ENCODE measurements around the gene APOL1. TPM values are rescaled to one million over a fixed set of nuclear protein-coding genes. Genes with fewer than 3 reads are reported as not detected.
A peak's percentile ranks its signal among the peaks of the same experiment; 100 is the strongest.
"Not testable (repeated sequence)": the region's sequence is repeated elsewhere in the genome, so short reads cannot be mapped to it uniquely, and the experiment has no call there.

Gene APOL1
- total RNA-seq, 1 experiment from 2014 or later: 4.6 TPM

DNA sequence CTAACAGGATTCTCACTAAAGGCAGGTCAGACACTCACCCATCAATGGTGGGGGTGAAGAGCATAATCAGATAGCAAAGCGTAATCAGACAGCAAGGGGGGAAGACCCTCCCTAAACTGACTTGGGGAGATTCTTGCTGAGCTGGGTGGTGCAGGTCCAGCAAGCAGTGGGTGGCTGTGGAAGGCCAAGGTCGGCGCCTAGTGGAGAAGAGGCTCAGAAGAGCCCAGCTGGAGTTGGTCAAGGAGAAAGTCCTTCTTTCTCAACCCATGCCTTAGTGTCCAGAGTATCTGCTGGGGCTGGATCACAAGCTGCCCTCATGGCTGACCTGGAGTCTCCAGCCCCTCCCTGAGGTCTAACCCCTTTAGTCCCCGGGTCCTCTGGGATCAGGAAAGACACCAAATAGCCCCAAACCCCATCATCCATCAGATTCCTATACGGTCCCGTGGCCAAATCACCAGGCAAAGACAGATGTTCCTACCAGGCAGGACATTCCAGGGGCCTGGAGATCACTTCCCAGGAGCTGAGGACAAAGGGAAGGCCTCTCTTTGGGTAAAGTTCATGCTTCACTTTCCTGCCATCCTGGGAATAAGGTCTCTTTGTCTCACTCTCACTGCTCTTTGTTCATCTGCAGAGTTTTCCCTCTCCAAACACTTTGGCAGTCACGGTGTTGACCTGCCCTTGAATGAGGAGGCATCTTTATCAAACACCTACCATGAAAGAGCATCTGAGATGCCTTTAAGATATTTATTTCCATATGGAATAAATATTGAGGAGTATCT lies 11.1 kb downstream of the APOL1 start:
- not testable (repeated sequence) for DNase-seq (ENCODE audit: low read depth)

DNA sequence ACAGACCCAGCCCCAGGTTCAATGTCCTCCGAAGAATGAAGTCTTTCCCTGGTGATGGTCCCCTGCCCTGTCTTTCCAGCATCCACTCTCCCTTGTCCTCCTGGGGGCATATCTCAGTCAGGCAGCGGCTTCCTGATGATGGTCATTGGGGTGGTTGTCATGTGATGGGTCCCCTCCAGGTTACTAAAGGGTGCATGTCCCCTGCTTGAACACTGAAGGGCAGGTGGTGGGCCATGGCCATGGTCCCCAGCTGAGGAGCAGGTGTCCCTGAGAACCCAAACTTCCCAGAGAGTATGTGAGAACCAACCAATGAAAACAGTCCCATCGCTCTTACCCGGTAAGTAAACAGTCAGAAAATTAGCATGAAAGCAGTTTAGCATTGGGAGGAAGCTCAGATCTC lies 14.1 kb downstream of the APOL1 start:
- no peak for DNase-seq (ENCODE audit: low read depth)

DNA sequence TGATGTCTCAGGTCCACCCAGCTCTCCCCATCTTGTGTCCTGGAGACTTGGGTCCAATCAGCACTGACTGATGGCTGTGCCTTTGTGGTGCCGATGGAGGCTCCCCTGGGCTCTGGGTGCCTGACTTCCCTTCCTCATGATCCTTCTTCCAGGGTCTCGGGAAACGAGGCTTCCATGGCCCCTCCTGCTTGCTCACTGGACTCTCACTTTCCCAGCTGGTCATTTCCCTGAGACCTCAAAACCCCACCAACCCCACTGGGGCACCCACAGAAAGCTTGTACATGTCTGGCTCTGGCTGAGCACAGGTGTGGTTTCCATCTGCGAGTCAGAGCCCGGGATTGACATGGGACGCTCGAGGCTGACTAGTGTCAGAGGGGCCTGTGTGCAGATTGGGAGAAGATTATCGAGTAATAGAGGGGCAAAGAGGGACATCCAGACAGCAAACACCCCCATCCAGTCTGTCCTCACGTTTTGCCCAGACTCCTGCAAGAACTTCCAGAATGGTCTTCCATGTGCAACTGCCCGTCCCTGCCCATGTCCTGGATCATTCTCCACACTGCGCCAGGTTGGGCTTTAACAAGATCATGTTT lies 15.1 kb downstream of the APOL1 start:
- no peak for DNase-seq (ENCODE audit: low read depth)

DNA sequence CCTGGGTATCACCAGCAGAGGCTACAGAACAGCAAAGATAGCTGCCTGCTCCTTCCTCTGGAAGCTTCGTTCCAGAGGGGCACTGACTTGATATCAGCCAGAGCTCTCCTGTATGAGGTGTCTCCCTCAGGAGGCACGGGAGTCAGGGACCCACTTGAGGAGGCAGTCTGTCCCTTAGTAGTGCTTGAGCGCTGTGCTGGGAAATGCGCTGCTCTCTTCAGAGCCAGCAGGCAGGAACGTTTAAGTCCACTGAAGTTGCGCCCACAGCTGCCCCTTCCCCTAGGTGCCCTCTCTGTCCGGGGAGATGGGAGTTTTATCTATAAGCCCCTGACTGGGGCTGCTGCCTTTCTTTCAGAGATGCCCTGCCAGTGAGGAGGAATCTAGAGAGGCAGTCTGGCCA lies 18.3 kb downstream of the APOL1 start:
- DNase-seq (ENCODE audit: low read depth): not testable (repeated sequence)

DNA sequence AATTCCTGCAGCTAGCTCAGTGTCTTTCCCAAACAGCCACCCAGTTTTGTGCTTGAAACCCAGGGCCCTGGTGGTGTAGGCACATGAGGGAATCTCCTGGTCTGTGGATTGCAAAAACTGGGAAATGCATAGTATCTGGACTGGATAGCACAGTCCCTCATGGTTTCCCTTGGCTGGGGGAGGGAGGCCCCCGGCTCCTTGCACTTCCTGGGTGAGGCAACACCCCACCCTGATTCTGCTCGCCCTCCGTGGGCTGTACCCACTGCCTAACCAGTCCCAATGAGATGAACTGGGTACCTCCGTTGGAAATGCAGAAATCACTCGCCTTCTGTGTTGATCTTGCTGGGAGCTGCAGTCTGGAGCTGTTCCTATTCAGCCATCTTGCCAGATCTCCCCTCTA lies 19.0 kb downstream of the APOL1 start:
- not testable (repeated sequence) for DNase-seq (ENCODE audit: low read depth)

DNA sequence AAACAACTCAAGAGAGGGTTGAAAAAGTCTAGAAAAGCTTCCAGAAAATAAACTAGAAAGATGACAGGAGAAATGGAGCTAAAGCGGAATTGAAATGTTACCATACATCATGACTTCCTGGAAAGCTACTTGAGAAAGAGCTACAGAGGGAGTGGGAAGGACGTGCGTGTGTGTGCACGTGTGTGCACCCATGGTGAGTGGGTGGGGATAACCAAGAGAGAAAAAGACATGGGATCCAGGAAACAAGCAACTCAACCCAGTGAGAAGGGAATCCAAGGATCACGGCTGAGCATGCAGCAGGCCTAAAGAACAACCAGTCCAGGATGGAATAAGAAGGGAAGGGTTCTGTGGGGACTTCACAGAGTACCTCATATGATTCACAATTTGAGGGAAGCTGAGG lies 21.6 kb downstream of the APOL1 start:
- DNase-seq (ENCODE audit: low read depth): no peak

DNA sequence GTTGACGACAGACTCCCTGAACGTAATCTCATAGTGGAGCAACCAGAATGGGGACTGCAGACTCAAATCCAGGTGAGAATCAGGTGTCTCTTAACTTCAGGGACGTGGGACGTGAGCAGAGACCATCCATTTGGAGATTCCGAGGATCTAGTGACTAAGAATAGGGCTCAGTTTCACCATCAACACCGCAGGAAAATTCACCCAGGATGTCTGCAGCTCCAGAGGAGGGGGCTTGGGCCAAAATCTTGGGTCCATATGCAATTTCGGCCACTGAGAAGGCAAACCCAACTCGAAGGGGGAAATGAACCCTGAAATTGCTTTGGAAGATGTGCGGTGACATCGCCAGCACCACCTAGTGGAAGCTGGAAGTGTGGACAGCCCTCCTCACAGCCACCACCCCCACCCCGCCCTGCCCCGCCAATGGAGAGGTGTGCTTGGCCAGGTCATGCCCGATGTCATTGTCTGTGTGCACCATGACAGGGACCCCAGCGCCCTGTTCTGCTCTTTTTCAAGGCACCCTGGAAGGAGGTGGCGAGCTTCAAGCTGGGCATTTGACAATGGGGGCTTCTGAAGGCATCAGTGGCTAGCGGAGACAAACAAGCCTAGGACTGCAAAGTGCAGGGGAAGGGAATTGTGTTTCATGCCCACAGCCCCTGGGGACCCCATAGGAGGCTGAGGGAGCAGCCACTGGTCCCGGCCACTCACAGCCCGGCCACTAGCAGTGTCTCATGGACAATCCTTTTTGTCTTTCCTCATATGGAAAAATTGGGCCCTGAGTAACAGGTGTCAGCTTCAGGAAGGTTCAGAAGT lies 24.8 kb downstream of the APOL1 start:
- DNase-seq (ENCODE audit: low read depth): peak; percentile 56

DNA sequence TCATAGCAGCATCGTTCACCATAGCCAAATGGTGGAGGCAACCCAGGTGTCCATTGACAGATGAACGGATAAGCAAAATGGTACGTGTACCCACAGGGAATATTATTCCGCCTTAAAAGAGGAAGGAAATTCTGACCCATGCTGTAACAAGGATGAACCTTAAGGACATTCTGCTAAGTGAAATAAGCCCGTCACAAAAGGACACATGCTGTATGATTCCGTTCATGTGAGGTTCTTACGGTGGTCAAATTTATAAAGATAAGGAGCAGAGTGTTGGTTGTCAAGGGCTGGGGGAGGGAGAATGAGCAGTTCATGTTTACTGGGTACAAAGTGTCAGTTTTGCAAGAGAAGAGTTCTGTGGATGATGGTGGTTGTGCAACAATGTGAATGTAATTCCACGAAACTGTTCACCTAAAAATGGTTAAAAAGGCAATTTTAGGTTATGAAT lies 26.3 kb downstream of the APOL1 start:
- DNase-seq (ENCODE audit: low read depth): no peak

DNA sequence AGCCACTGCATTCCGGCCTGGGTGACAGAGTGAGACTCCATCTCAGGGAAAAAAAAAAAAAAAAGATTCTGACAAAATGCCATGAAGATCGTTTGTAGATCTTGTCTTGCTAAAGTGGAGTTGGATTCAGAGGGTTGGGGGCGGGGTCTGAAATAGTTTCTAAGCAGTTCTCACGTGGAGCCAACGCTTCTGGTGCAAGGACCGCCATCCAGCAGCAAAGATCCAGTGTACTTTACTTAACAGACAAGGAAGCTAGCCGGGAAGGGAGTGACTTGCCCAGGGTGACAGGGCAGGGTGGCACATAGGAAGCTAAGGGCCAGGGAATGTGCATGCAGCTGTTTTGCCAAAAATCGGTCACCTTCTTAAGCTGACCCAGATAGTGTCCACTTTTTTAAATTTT lies 27.4 kb downstream of the APOL1 start:
- DNase-seq (ENCODE audit: low read depth): no peak

DNA sequence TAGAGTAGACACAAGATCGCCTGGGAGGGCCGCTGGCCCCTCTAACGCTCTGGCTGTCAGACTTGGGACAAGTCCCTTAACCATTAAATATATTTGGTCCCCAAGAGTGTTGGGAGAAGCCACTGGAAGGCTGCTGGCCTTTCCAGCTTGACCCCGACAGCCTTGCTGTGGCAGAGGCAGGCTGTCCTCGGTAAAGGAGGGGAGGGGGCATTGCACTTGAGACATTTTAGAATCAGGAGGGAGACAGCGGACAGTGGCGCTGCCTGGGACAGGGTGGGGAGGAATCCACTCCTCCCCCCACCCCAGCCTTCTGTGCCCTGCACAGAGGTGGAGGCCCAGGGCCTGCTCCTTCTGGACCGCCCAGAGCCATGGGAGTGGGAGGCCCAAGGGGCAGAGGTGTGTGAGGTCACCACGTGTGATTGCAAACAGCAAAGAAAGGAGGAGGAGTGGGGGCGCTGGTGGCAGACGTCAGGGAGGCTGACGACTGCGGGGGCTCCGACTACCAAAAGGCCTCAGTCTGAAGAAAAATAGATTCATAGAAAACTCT lies 28.9 kb downstream of the APOL1 start:
- DNase-seq (ENCODE audit: low read depth): no peak

DNA sequence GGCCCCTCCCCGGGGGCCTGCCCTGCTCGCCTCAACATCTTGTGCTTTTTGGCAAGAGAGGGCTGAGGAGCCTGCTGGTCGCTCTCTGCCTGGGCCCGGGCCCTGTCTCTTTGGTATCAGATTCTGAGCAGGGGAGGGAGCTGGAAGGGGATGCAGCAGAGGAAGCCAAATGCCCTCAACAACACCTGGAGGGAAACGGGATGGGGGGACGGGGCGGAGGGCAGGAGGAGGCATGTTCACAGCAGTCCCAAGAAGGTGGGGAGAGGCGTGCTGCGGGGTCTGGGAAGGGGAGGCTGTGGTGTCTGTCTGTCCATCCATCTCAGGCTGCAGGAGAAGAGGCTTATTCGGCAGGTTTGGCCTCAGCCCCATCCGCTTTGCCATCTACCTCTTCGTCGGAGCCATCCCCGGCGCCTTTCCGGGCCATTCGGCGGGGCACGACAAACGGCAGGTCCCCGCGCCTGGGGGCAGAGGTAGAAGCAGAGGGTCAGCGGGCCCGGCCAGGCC lies 29.4 kb downstream of the APOL1 start:
- DNase-seq (ENCODE audit: low read depth): no peak

DNA sequence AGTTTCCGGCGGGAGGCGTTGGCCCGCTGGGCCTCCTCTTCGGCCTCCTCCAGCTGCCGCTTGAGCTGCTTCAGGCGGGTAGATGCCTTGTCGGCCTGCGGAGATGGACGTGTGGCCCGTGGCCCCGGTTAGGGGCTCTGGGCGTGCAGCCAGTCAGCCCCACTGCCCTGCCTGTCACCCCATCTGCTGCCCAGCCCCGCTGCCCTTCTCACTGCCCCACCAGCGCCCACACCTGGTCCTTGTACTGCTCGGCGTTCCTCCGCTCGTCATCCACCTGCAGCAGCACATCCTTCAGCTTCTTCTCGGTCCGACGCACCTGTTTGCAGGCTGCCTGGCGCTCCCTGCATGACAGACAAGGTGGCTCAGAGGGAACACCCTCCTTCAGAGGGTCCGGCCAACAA lies 31.2 kb downstream of the APOL1 start:
- DNase-seq (ENCODE audit: low read depth): no peak

DNA sequence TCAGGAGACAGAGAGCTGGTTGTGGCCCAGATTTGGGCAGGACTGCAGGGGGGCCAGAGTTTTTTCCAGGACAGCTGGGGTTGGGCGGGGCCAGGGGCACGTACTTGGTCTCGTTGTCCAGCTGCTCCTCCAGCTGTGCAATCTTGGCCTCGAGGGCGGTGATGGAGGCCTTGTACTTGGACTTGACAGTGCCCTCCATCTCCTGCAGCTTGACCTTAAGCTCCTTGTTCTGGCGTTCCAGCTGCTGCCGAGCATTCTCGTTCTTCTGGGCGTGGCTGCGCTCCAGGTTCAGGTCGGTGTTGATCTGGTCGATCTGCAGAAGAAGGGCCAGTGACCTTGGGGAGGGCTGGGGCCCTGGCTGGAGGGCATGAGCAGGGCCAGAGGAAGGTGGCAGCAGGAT lies 32.1 kb downstream of the APOL1 start:
- DNase-seq (ENCODE audit: low read depth): no peak

DNA sequence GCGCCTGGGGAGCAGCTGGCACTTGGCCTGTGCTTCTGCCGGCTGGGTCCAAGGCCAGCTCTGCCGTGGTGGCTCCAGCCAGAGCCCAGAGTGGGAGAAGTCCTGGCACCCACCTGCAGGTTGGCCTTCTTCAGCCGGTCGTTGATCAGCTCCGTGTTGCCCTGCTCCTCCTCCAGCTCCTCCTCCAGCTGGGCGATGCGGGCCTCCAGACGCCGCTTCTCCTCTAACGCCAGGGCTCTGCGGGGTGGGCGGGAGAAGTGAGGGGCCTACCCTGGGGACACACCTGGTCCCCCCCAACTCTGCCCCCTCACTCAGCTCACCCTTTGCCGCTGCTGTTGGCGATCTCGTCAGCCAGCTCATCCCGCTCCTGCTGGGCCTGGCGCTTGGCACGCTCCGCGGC lies 32.6 kb downstream of the APOL1 start:
- DNase-seq (ENCODE audit: low read depth): no peak

DNA sequence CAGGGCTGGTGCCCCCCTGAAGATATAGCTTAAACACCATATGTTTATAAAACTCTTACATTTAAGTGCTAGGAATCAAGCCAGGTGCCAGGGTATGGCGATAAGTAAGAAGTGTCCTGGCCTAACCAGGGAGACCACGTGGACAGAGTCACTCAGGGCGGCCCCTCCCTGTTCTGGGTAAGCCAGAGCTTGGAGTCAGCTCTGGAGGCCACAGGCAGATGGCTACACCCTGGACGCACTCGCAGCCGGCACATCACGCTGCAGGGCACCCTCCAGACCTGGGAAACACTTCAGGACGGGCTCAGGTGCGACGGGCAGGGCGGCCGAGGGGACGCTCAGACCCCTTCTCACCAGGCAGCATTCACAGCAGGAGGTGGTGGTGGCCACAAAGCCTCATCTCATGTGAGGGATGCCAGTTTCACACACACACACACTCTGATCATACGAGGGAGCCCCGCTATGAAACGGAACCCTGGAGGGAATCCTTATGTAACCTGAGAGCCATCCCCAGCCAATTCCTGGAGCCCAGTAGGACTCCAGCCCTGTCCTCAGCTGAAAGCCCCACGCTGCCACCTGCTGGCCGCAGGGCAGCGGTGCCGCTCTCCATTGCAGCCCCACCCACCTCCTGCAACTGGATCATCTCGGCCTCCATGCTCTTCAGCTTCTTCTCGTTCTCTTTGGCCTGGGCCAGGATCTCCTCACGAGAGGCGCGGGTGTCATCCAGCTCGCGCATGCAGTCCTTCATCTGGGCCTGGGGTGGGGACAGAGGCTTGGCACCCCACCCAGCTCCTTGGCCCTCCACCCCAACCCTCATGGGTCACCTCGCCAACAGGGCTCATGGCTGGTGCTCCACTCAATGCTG lies 33.4 kb downstream of the APOL1 start:
- DNase-seq (ENCODE audit: low read depth): peak; percentile 79

DNA sequence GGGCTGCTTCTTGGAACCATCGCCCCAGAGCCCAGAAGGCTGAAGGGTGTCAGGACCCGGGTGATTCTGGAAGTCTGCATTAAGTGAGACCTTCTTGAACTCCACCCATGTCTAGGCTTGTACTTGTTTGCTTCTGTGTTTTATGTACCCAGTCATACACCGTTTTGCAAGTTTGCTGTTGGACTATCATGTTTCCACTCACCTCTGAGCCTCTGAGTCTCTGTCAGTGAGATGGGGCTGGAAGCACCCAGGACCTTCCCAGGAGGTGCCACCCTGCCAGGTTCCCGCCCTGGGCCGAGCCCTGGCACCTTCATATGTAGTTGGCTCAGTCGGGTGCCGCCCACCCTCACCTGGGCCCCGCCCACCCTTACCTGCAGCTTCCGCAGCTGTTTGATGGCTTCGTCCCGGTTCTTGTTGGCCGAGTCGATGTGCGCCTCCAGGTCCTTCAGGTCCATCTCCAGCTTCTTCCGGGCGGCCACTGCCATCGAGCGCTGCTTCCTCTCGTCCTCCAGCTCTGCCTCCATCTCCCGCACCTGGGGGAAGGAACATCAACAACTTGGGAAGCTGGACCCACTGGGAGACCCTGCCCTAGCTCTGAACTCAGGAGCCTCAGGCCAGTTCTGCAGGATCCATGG lies 35.1 kb downstream of the APOL1 start:
- DNase-seq (ENCODE audit: low read depth): no peak

DNA sequence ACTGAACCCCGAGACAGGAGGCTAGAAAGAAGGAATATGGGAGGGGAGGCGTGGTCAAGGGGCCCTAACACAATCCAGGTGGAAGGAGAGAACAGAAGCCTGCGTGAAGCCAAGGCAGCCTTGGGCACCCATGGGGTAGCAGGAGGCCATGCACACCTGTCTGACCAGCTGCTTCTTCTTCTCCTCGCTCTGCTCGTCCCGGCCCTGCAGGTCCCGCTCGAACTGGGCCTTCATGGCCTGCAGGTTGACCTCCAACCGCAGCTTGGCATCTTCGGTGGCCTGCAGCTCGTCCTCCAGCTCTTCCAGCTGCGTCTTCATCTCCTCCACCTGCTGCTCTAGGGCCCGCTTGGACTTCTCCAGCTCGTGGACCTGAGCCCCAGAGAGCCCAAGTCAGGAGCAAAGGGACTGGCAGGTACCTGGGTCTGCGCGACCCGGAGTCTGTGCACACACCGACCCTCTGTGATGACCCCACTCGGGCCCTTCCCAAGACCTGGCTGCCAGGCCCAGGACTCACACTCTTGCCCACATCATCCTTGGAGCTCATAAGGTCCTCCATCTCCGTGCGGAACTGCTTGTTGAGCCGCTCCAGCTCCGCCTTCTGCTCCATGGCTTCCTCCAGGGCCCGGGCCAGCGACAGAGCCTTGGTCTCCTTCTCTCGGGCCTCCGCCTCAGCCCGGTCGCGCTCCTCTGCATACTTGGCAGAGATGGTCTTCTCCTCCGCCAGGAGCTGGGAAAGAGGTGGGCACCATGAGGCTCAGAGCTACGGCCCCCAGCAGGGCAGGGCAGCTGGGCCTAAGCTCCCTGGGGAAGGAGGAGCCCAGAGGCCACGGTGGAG lies 35.9 kb downstream of the APOL1 start:
- DNase-seq (ENCODE audit: low read depth): no peak

DNA sequence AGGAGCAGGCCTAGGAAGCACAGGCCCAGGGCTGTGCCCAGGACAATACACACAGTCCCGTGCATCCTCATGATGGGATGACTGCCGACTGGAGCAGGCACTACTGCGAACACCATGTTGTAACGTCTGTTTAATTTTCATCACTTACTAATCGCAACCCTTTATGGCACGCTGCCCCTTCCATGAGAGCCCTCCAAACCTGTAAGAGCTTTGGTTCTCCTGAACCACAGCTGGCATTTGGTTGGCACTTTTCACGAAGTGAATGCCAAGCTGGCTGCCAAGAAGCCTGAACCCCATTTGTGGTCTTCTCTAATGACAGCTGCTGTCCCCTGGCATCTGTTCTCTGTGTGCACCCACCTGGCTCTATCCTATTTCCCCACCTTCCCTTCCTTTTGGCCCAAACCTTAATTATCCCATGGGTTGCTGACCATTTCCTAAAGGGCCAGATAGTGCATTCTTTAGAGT lies 36.5 kb downstream of the APOL1 start:
- no peak for DNase-seq (ENCODE audit: low read depth)

DNA sequence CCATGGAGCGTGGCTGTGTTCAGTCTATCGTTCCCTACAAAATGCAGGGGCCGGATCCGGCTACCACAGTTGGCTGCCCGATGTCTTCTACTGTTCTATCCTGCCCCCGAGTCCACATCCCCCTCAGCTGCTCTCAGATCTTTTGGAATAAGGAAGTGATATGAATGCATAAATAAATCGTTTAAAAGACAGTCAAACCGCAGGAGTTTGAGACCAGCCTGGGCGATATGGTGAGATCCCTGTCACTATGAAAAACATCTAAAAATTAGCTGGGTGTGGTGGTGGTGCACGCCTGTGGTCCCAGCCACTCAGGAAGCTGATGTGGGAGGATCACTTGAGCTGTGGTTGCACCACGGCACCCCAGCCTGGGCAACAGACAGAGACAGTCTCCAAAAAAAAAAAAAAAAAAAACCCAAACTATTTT lies 37.0 kb downstream of the APOL1 start:
- DNase-seq (ENCODE audit: low read depth): not testable (repeated sequence)
